ENCODE data around the gene DOCK9.

DNA sequence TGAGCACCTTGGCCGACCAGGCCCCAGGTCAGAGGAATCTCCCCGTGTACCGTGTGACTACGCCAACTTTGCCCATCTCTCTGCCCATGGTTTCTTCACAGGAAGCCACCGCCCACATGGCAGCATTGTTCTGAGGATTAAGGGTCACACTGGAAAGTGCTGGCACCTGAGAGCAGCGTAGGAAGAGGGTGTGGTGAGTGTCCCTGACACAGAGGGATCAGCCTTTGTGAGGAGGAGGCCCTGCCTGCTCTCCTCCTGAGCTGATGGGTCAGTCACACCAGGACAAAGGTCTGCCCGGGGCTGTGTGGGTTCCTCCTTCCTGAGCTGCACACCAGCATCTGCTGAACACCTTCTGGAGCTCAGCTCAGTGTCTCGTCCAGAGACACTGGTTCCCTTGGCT lies 193.2 kb downstream of the DOCK9 start:
- TF ChIP-seq, protein P1, sequence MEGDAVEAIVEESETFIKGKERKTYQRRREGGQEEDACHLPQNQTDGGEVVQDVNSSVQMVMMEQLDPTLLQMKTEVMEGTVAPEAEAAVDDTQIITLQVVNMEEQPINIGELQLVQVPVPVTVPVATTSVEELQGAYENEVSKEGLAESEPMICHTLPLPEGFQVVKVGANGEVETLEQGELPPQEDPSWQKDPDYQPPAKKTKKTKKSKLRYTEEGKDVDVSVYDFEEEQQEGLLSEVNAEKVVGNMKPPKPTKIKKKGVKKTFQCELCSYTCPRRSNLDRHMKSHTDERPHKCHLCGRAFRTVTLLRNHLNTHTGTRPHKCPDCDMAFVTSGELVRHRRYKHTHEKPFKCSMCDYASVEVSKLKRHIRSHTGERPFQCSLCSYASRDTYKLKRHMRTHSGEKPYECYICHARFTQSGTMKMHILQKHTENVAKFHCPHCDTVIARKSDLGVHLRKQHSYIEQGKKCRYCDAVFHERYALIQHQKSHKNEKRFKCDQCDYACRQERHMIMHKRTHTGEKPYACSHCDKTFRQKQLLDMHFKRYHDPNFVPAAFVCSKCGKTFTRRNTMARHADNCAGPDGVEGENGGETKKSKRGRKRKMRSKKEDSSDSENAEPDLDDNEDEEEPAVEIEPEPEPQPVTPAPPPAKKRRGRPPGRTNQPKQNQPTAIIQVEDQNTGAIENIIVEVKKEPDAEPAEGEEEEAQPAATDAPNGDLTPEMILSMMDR (IDR thresholded peaks at IDR 0.05): no peak
- no peak for TF ChIP-seq POLR2A (IDR thresholded peaks at IDR 0.05; ENCODE audit: low read depth)
- TF ChIP-seq POLR2AphosphoS5 (IDR thresholded peaks at IDR 0.05): no peak

Measured in esophagus muscularis mucosa (tissue), 3 donors.